Endothelial cell of umbilical vein (primary cell): ENCODE measurements around the gene LAMB3. TPM values are rescaled to one million over a fixed set of nuclear protein-coding genes. Genes with fewer than 3 reads are reported as not detected.

Source experiments
- BruUV-seq: library from RNA; stranded (reverse); fragments of 400-500 nt; replicated peaks from 2 replicates; lab custom pipeline; 2021; lab: Mats Ljungman, UMichigan
- CTCF ChIA-PET: fragments of 300-600, 350-600 bp; sonication (Branson Sonifier 250); formaldehyde crosslinking; loops from one replicate; lab custom pipeline; 2021; ENCODE audit warnings: antibody characterized with exemption, inconsistent platforms; lab: Charles Lee
- POLR2A ChIA-PET: fragments of 300-600, 350-600 bp; sonication (Branson Sonifier 250); formaldehyde crosslinking; loops from one replicate; lab custom pipeline; 2021; ENCODE audit warnings: antibody characterized with exemption, inconsistent platforms; lab: Charles Lee
- DNase-seq: peaks from one replicate; pipeline ENCODE4 v3.0.0-alpha.2; 2011; ENCODE audit warnings: low read depth, low spot score
- FAIRE-seq: peaks from 2 replicates; lab custom pipeline; 2011; peaks lifted over from hg19 to GRCh38; lab: Jason Lieb, UNC
- H2AFZ ChIP-seq: 2 replicates; pipeline ENCODE4 v1.6.0; 2012; ENCODE audit warnings: low read depth, low read length, control low read depth, inconsistent platforms
- H3K27ac ChIP-seq: 2 replicates; pipeline ENCODE4 v1.5.1; 2011; ENCODE audit warnings: low read depth, mild to moderate bottlenecking, control low read depth, low read length, moderate library complexity; ENCODE audit not compliant: insufficient read depth
- H3K27me3 ChIP-seq, 2 experiments: 2 replicates each; pipeline versions ENCODE4 v1.6.0 to v1.6.1; 2011; ENCODE audit warnings: low read length in 2 of 2, mixed read lengths in 1 of 2; ENCODE audit not compliant: control insufficient read depth in 2 of 2, insufficient read depth in 2 of 2
- H3K36me3 ChIP-seq, 2 experiments: 2 replicates in 1 of 2; 3 replicates in 1 of 2; pipeline ENCODE4 v1.5.1; 2011; ENCODE audit warnings: low read length in 2 of 2, mild to moderate bottlenecking in 1 of 2, moderate library complexity in 1 of 2; ENCODE audit not compliant: control insufficient read depth in 2 of 2, insufficient read depth in 2 of 2; ENCODE audit errors: extremely low read depth in 1 of 2
- H3K4me1 ChIP-seq: 3 replicates; pipeline ENCODE4 v1.5.1; 2011; ENCODE audit warnings: mild to moderate bottlenecking, low read length; ENCODE audit not compliant: control insufficient read depth, insufficient read depth; ENCODE audit errors: extremely low read depth
- H3K4me2 ChIP-seq: 2 replicates; pipeline ENCODE4 v1.6.1; 2011; ENCODE audit warnings: low read length, control low read depth, mixed read lengths; ENCODE audit not compliant: insufficient read depth
- H3K4me3 ChIP-seq, 3 experiments: fragments of 200-600 bp in 1 of 3; sonication (generic), shearing (Covaris generic) in 1 of 3; replicated peaks in 1 of 3; 2 replicates each; pipeline ENCODE4 v1.5.1; 2011 to 2016; ENCODE audit warnings: control low read depth in 3 of 3, low read length in 3 of 3, mild to moderate bottlenecking in 2 of 3, inconsistent platforms in 1 of 3, low read depth in 1 of 3, moderate library complexity in 1 of 3; ENCODE audit not compliant: insufficient read depth in 1 of 3
- H3K79me2 ChIP-seq: 2 replicates; pipeline ENCODE4 v1.6.0; 2012; ENCODE audit warnings: low read length, inconsistent platforms; ENCODE audit not compliant: control insufficient read depth, insufficient read depth
- H3K9ac ChIP-seq: replicated peaks from 2 replicates; pipeline ENCODE3; 2011; ENCODE audit warnings: low read length, control low read depth; ENCODE audit not compliant: insufficient read depth; ENCODE audit errors: extremely low read depth
- H3K9me1 ChIP-seq: replicated peaks from 3 replicates; pipeline ENCODE4 v1.6.0; 2011; ENCODE audit warnings: mild to moderate bottlenecking, low read length; ENCODE audit not compliant: control insufficient read depth, insufficient read depth; ENCODE audit errors: extremely low read depth
- H3K9me3 ChIP-seq: replicated peaks from 2 replicates; pipeline ENCODE4 v1.5.1; 2012; ENCODE audit warnings: low read length, inconsistent platforms; ENCODE audit not compliant: control insufficient read depth, insufficient read depth
- H4K20me1 ChIP-seq: replicated peaks from 2 replicates; pipeline ENCODE3; 2011; ENCODE audit warnings: mild to moderate bottlenecking, low read length; ENCODE audit not compliant: control insufficient read depth, insufficient read depth; ENCODE audit errors: extremely low read depth
- EZH2 ChIP-seq: IDR thresholded peaks from 2 replicates; pipeline ENCODE4 v1.6.1; 2012; ENCODE audit warnings: borderline replicate concordance, low read depth, mild to moderate bottlenecking, moderate library complexity, low read length, inconsistent platforms; ENCODE audit not compliant: severe bottlenecking
- FOS ChIP-seq: IDR thresholded peaks from 2 replicates; pipeline ENCODE4 v1.6.1; 2011; ENCODE audit warnings: mild to moderate bottlenecking, low read length, moderate library complexity, borderline replicate concordance; ENCODE audit not compliant: insufficient read depth
- GATA2 ChIP-seq: IDR thresholded peaks from 2 replicates; pipeline ENCODE4 v1.7.0; 2011; ENCODE audit warnings: low read depth, mild to moderate bottlenecking, moderate library complexity, mixed read lengths, low read length; ENCODE audit not compliant: insufficient read length, insufficient read depth
- POLR2A ChIP-seq: IDR thresholded peaks from 2 replicates; pipeline ENCODE4 v1.6.1; 2012; ENCODE audit warnings: low read depth, mild to moderate bottlenecking, control low read depth, low read length
- POLR2AphosphoS5 ChIP-seq: IDR thresholded peaks from 2 replicates; pipeline ENCODE4 v1.6.1; 2012; ENCODE audit warnings: low read depth, mild to moderate bottlenecking, control low read depth, low read length, moderate library complexity; ENCODE audit not compliant: insufficient read depth
- dilution Hi-C: fragments of 300-500 bp; cut with MboI; formaldehyde crosslinking; loops from one replicate; pipeline ENCODE4 v1.15.0; 2019; ENCODE audit warnings: low sequenced_read_pairs; ENCODE audit not compliant: extremely low pct_ligation_motif_present
- intact Hi-C: fragments of 100-400 bp; cut with micrococcal nuclease; formaldehyde crosslinking; loops from one replicate; pipeline ENCODE4 v1.10.0; 2022
- polyA plus RNA-seq, 4 experiments: library from polyadenylated mRNA; depleted of rRNA in 3 of 4; stranded (reverse) in 3 of 4; unstranded in 1 of 4; fragments of >200 nt; gene quantifications; 2 replicates each; pipeline versions ENCODE4 v1.2.1 to v1.2.3, GENCODE V29; 2011 to 2012; ENCODE audit warnings: missing spikeins in 1 of 4
- total RNA-seq: library from RNA; stranded (reverse); gene quantifications from 2 replicates; pipeline ENCODE4 v1.2.3, GENCODE V29; 2021
- TF ChIP-seq, protein P1 (sequence below), 2 donors: IDR thresholded peaks; 1 replicate in 1 of 2; 2 replicates in 1 of 2; pipeline ENCODE4 v1.5.1; 2011; ENCODE audit warnings: low read length in 2 of 2, mild to moderate bottlenecking in 2 of 2, moderate library complexity in 2 of 2, control low read depth in 1 of 2, inconsistent platforms in 1 of 2, low read depth in 1 of 2; ENCODE audit not compliant: insufficient read depth in 1 of 2; ENCODE audit errors: extremely low read depth in 1 of 2
- TF ChIP-seq, protein P2 (sequence below): IDR thresholded peaks from 2 replicates; pipeline ENCODE4 v1.6.1; 2011; ENCODE audit not compliant: insufficient read depth, insufficient read length

The LAMB3 gene
- total and polyA plus RNA-seq, 2 donors (not counting 3 experiments of a cell fraction or from before 2014, with no cell fraction given) = 2.6 to 3.1 TPM

DNA sequence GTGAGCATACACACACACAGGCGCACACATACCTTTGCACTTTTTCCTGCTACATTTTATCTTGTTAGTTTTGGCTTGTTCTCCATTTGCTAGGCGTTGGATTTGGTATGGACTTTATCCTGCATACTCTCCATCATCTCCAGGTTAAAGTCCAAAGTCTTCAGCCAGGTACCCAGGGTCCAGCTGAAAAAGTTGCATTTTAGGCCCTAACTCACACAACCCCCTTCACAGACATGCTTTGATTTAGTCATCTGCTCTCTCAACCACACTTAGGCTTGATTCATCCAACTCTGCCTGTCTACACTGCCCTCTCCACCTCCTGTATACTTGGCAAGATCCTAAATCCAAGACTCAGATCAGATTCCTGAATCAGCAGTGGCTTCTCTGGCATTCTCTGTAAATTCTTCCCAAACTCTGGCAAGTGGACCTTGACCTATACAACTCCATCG lies 10.7 kb upstream of the LAMB3 start:
- dilution Hi-C loops (no loop called here), intact Hi-C loops (no loop called here)
- ChIA-PET CTCF (no interaction called here), POLR2A (no interaction called here)
- Histone ChIP-seq H3K4me1 (peaks cover 10% of the 10 kb centered on the region), H2AFZ (no peak overlapping the region), H3K4me3 (no peak overlapping the region), H3K36me3 (no peaks in the 10 kb centered on the region), H3K4me2 (no peak overlapping the region), H3K27me3 (peaks cover 0 to 2% of the 10 kb centered on the region in 2 experiments), H3K9ac (no peak overlapping the region), H4K20me1 (no peaks in the 10 kb centered on the region), H3K9me3 (no peaks in the 10 kb centered on the region), H3K79me2 (no peaks in the 10 kb centered on the region), H3K27ac (no peak overlapping the region), H3K9me1 (no peaks in the 10 kb centered on the region)
- TF ChIP-seq, protein P1, sequence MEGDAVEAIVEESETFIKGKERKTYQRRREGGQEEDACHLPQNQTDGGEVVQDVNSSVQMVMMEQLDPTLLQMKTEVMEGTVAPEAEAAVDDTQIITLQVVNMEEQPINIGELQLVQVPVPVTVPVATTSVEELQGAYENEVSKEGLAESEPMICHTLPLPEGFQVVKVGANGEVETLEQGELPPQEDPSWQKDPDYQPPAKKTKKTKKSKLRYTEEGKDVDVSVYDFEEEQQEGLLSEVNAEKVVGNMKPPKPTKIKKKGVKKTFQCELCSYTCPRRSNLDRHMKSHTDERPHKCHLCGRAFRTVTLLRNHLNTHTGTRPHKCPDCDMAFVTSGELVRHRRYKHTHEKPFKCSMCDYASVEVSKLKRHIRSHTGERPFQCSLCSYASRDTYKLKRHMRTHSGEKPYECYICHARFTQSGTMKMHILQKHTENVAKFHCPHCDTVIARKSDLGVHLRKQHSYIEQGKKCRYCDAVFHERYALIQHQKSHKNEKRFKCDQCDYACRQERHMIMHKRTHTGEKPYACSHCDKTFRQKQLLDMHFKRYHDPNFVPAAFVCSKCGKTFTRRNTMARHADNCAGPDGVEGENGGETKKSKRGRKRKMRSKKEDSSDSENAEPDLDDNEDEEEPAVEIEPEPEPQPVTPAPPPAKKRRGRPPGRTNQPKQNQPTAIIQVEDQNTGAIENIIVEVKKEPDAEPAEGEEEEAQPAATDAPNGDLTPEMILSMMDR (IDR thresholded peaks at IDR 0.05; ENCODE audit: extremely low read depth in 1 of 2, insufficient read depth in 1 of 2, low read depth in 1 of 2, low read length in 2 of 2) = no peak
- no TSS peak for BruUV-seq
- FAIRE-seq (no peak), DNase-seq (no peak)

DNA sequence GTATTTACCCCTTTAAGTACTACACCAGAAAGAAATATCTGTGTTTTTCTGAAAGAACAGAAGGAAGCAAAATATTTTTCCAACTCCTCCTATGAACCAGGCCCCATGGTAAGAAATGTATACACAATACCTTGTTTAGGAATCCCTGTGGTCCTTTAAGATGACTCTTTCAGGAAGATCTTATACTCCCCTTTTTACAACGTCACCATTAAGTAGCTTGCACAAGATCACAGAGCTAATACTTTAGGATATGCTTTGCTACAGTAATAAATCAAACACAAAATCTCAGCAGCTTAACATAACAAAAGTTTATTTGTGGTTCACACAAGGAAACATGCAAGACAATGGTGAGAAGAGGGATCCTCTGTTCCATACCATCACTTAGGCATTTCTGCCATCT lies 8.8 kb upstream of the LAMB3 start:
- peaks cover 10% of the 10 kb centered on the region for H3K4me1 ChIP-seq
- no peak overlapping the region for H2AFZ ChIP-seq
- H3K27me3 ChIP-seq = peaks cover 0 to 2% of the 10 kb centered on the region in 2 experiments
- no peaks in the 10 kb centered on the region for H3K9me1 ChIP-seq
- no peak for DNase-seq
- no peaks in the 10 kb centered on the region for H3K79me2 ChIP-seq
- H4K20me1 ChIP-seq = no peaks in the 10 kb centered on the region
- dilution Hi-C loops = no loop called here
- H3K9me3 ChIP-seq = no peaks in the 10 kb centered on the region
- POLR2A ChIA-PET = no interaction called here
- no peak overlapping the region for H3K9ac ChIP-seq
- no peak overlapping the region for H3K27ac ChIP-seq
- BruUV-seq = no TSS peak
- no peak overlapping the region for H3K4me2 ChIP-seq
- no peak overlapping the region for H3K4me3 ChIP-seq
- TF ChIP-seq GATA2 (no peak), POLR2A (no peak), FOS (no peak), POLR2AphosphoS5 (no peak), EZH2 (no peak)
- TF ChIP-seq, protein P2, sequence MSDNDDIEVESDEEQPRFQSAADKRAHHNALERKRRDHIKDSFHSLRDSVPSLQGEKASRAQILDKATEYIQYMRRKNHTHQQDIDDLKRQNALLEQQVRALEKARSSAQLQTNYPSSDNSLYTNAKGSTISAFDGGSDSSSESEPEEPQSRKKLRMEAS = no peak
- no peak for FAIRE-seq
- no peaks in the 10 kb centered on the region for H3K36me3 ChIP-seq
- intact Hi-C loops = no loop called here
- CTCF ChIA-PET = interaction anchor here (0.8 to 1.2 kb wide), 2 partner anchors 8 to 11 kb away, joined by 3 read pairs; no protein-coding TSS in a partner anchor
